HepG2 (cell line): Measurements from ENCODE around the gene DAB1. TPM values are rescaled to one million over a fixed set of nuclear protein-coding genes. Genes with fewer than 3 reads are reported as not detected.

Experiments
- ATF7 ChIP-seq, 2 experiments: fragments of 450-650 bp in 1 of 2; sonication (generic) in 1 of 2; formaldehyde crosslinking in 1 of 2; IDR thresholded peaks; 2 replicates each; pipeline versions ENCODE4 v1.4.0 to v1.6.1; 2016 to 2020; ENCODE audit warnings: antibody characterized with exemption in 1 of 2, mild to moderate bottlenecking in 1 of 2, missing genetic modification reagents in 1 of 2
- E2F1 ChIP-seq: sonication (generic); formaldehyde crosslinking; IDR thresholded peaks from 2 replicates; pipeline ENCODE4 v1.5.0; 2020; ENCODE audit warnings: missing genetic modification reagents
- FOXJ3 ChIP-seq: sonication (generic); formaldehyde crosslinking; IDR thresholded peaks from 2 replicates; pipeline ENCODE4 v1.4.0; 2020; ENCODE audit warnings: missing genetic modification reagents, mild to moderate bottlenecking, borderline replicate concordance
- LCORL ChIP-seq, 2 experiments: fragments of 450-650 bp in 1 of 2; sonication (generic) in 1 of 2; formaldehyde crosslinking in 1 of 2; IDR thresholded peaks; 2 replicates each; pipeline versions ENCODE4 v1.5.0 to v1.6.1; 2017 to 2020; ENCODE audit warnings: antibody characterized with exemption in 1 of 2, missing genetic modification reagents in 1 of 2
- MTA1 ChIP-seq: sonication (generic); formaldehyde crosslinking; IDR thresholded peaks from 2 replicates; pipeline ENCODE4 v1.4.0; 2020; ENCODE audit warnings: missing genetic modification reagents, mild to moderate bottlenecking, borderline replicate concordance
- RBFOX2 ChIP-seq: fragments of 200-400 bp; formaldehyde crosslinking; IDR thresholded peaks from 2 replicates; pipeline ENCODE4 v1.6.1; 2017; ENCODE audit warnings: low read depth, mild to moderate bottlenecking, low read length
- SIN3A ChIP-seq: IDR thresholded peaks from 2 replicates; pipeline ENCODE4 v1.6.1; 2011; ENCODE audit warnings: low read depth, mild to moderate bottlenecking, control low read depth, low read length, borderline replicate concordance
- SOX6 ChIP-seq, 2 experiments: fragments of 450-650 bp in 1 of 2; sonication (generic) in 1 of 2; formaldehyde crosslinking in 1 of 2; IDR thresholded peaks; 2 replicates each; pipeline versions ENCODE4 v1.4.0 to v1.6.1; 2017 to 2020; ENCODE audit warnings: antibody characterized with exemption in 1 of 2, mild to moderate bottlenecking in 1 of 2, missing genetic modification reagents in 1 of 2
- ZNF101 ChIP-seq: sonication (generic); formaldehyde crosslinking; IDR thresholded peaks from 2 replicates; pipeline ENCODE4 v1.4.0; 2020; ENCODE audit warnings: mild to moderate bottlenecking, low read depth, missing genetic modification reagents, borderline replicate concordance
- ZNF24 ChIP-seq: fragments of 450-650 bp; IDR thresholded peaks from 2 replicates; pipeline ENCODE4 v1.6.1; 2017; ENCODE audit warnings: antibody characterized with exemption, mild to moderate bottlenecking
- ZNF530 ChIP-seq: sonication (generic); formaldehyde crosslinking; IDR thresholded peaks from 2 replicates; pipeline ENCODE4 v1.5.0; 2020; ENCODE audit warnings: low read depth, mild to moderate bottlenecking, missing genetic modification reagents
- ZNF788 ChIP-seq: sonication (generic); formaldehyde crosslinking; IDR thresholded peaks from 2 replicates; pipeline ENCODE4 v1.5.0; 2020; ENCODE audit warnings: mild to moderate bottlenecking, missing genetic modification reagents, borderline replicate concordance
- ZNF816 ChIP-seq: sonication (generic); formaldehyde crosslinking; IDR thresholded peaks from 2 replicates; pipeline ENCODE4 v1.8.0; 2022; ENCODE audit warnings: missing genetic modification reagents, mild to moderate bottlenecking, borderline replicate concordance
- ZSCAN21 ChIP-seq: sonication (generic); formaldehyde crosslinking; IDR thresholded peaks from 2 replicates; pipeline ENCODE4 v1.8.0; 2022; ENCODE audit warnings: mild to moderate bottlenecking, missing genetic modification reagents, moderate library complexity, borderline replicate concordance
- polyA plus RNA-seq, 8 experiments: library from polyadenylated mRNA; depleted of rRNA in 3 of 8; stranded (reverse) in 7 of 8; unstranded in 1 of 8; fragments of >200 nt; fragmentation: Illumina TruSeq in 4 of 8; extraction: Trizol in 4 of 8; gene quantifications; 2 replicates each; pipeline versions ENCODE4 v1.2.1 to v1.2.3, GENCODE V29; 2011 to 2016; ENCODE audit warnings: low read depth in 4 of 8, missing spikeins in 1 of 8, mixed read lengths in 1 of 8; ENCODE audit not compliant: insufficient read depth in 1 of 8
- total RNA-seq, 5 experiments: library from RNA; depleted of rRNA; stranded (reverse); fragments of >200 nt; fragmentation: Illumina TruSeq; extraction: Trizol; gene quantifications; 2 replicates each; pipeline ENCODE4 v1.2.3, GENCODE V29; 2016; ENCODE audit warnings: low read depth in 1 of 5
- TF ChIP-seq, protein P1 (sequence below): sonication (generic); formaldehyde crosslinking; IDR thresholded peaks from 2 replicates; pipeline ENCODE4 v1.8.0; 2023; ENCODE audit warnings: mild to moderate bottlenecking, missing genetic modification reagents
- TF ChIP-seq, protein P2 (sequence below): sonication (generic); formaldehyde crosslinking; IDR thresholded peaks from 2 replicates; pipeline ENCODE4 v1.5.0; 2020; ENCODE audit warnings: mild to moderate bottlenecking, missing genetic modification reagents, borderline replicate concordance
- TF ChIP-seq, protein P3 (sequence below): sonication (generic); formaldehyde crosslinking; IDR thresholded peaks from 2 replicates; pipeline ENCODE4 v1.4.0; 2020; ENCODE audit warnings: mild to moderate bottlenecking, missing genetic modification reagents

The DAB1 gene
- total and polyA plus RNA-seq, 2 of the 13 experiments (the other 11 are each of a cell fraction or from before 2014, with no cell fraction given): 0.04 to 0.13 TPM

DNA sequence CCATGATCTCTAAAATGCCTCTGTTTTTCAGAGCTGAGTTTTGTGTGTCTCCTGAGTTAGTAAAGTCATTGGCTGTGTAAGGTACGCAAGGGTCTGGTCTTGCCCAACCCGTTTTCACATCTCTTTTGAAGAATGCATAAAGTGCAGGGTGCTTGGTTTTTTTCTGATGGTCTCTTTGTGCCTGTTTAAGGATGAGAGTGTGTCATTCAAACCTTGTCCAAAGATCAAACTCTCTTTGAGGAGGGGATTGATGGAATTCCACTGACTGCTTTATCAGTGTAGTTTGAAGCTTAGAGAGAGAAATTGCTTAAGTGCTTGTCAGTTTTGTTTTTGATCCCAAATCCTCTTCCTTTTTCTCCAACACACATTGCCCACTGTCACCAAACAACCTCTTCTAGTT is 438.0 kb downstream of the DAB1 start (continued):
- TF ChIP-seq ZNF530 (CRISPR knock-in tag): no peak
- no peak for TF ChIP-seq ZSCAN21
- no peak for TF ChIP-seq ZNF788 (CRISPR knock-in tag)
- TF ChIP-seq ZNF24: no peak
- TF ChIP-seq, protein P1, sequence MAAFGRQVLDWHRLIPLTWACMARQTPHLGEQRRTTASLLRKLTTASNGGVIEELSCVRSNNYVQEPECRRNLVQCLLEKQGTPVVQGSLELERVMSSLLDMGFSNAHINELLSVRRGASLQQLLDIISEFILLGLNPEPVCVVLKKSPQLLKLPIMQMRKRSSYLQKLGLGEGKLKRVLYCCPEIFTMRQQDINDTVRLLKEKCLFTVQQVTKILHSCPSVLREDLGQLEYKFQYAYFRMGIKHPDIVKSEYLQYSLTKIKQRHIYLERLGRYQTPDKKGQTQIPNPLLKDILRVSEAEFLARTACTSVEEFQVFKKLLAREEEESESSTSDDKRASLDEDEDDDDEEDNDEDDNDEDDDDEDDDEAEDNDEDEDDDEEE (CRISPR knock-in tag): no peak
- no peak for TF ChIP-seq ATF7 (IDR thresholded peaks at IDR 0.05)
- no peak for TF ChIP-seq ATF7 (CRISPR knock-in tag; IDR thresholded peaks at IDR 0.05)
- peak; percentile 68; the same call in 1 of the 2 replicates for TF ChIP-seq LCORL (IDR thresholded peaks at IDR 0.05)
- TF ChIP-seq LCORL (CRISPR knock-in tag; IDR thresholded peaks at IDR 0.05): peak; percentile 63; the same call in 1 of the 2 replicates
- no peak for TF ChIP-seq ZNF101 (CRISPR knock-in tag)
- TF ChIP-seq SIN3A: no peak
- no peak for TF ChIP-seq ZNF816 (CRISPR knock-in tag)
- no peak for TF ChIP-seq MTA1
- TF ChIP-seq FOXJ3 (CRISPR knock-in tag): peak; percentile 18; the same call in 1 of the 2 replicates
- TF ChIP-seq, protein P2, sequence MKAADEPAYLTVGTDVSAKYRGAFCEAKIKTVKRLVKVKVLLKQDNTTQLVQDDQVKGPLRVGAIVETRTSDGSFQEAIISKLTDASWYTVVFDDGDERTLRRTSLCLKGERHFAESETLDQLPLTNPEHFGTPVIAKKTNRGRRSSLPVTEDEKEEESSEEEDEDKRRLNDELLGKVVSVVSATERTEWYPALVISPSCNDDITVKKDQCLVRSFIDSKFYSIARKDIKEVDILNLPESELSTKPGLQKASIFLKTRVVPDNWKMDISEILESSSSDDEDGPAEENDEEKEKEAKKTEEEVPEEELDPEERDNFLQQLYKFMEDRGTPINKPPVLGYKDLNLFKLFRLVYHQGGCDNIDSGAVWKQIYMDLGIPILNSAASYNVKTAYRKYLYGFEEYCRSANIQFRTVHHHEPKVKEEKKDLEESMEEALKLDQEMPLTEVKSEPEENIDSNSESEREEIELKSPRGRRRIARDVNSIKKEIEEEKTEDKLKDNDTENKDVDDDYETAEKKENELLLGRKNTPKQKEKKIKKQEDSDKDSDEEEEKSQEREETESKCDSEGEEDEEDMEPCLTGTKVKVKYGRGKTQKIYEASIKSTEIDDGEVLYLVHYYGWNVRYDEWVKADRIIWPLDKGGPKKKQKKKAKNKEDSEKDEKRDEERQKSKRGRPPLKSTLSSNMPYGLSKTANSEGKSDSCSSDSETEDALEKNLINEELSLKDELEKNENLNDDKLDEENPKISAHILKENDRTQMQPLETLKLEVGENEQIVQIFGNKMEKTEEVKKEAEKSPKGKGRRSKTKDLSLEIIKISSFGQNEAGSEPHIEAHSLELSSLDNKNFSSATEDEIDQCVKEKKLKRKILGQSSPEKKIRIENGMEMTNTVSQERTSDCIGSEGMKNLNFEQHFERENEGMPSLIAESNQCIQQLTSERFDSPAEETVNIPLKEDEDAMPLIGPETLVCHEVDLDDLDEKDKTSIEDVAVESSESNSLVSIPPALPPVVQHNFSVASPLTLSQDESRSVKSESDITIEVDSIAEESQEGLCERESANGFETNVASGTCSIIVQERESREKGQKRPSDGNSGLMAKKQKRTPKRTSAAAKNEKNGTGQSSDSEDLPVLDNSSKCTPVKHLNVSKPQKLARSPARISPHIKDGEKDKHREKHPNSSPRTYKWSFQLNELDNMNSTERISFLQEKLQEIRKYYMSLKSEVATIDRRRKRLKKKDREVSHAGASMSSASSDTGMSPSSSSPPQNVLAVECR (CRISPR knock-in tag): no peak
- TF ChIP-seq RBFOX2: no peak
- TF ChIP-seq, protein P3, sequence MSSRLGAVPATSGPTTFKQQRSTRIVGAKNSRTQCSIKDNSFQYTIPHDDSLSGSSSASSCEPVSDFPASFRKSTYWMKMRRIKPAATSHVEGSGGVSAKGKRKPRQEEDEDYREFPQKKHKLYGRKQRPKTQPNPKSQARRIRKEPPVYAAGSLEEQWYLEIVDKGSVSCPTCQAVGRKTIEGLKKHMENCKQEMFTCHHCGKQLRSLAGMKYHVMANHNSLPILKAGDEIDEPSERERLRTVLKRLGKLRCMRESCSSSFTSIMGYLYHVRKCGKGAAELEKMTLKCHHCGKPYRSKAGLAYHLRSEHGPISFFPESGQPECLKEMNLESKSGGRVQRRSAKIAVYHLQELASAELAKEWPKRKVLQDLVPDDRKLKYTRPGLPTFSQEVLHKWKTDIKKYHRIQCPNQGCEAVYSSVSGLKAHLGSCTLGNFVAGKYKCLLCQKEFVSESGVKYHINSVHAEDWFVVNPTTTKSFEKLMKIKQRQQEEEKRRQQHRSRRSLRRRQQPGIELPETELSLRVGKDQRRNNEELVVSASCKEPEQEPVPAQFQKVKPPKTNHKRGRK (CRISPR knock-in tag): no peak
- no peak for TF ChIP-seq E2F1 (CRISPR knock-in tag)
- no peak for TF ChIP-seq SOX6 (IDR thresholded peaks at IDR 0.05)
- TF ChIP-seq SOX6 (CRISPR knock-in tag; IDR thresholded peaks at IDR 0.05): peak; percentile 82
